SK-N-DZ (cell line): Measurements from ENCODE around the gene GCNA.

Source experiments
- DNase-seq: peaks from one replicate; pipeline ENCODE4 v3.0.0-alpha.2; 2015; ENCODE audit warnings: low spot score

The GCNA gene

DNA sequence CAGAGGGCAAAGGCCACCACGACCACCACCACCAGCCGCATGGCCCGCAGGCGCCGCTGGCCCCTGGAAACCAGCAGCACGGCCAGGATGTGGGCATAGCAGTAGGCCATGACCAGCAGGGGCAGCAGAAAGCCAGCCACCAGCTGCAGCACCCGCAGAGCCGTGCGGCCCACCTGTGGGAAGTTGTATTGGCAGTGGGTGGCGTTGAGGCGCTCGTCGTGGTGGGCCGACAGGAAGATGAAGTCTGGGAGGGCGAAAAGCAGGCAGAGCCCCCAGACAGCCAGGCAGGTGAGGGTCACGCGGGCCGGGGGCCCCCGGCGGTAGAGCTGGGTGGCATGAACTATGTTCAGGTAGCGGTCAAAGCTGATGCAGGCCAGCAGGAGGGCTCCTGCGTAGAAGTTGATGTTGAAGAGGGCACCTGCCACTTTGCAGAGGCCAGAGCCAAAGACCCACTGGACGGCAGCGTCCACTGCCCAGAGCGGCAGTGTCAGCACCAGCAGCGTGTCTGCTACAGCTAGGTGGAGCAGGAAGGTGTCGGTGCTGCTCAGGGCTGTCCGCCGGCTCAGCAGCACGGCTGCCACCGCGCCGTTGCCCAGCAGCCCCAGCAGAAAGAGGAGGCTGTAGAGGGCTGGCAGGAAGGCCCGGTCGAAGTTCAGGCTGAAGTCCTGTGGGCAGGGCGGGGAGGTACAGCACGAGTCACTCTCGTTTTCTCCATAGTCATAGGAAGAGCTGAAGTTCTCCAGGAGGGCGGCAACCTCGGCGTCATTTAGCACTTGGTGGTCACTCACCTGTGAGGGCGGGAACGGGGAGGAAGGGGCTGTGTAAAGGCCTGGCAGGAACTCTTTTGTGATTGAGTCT is 38.7 kb downstream of the GCNA start:
- DNase-seq: no peak

DNA sequence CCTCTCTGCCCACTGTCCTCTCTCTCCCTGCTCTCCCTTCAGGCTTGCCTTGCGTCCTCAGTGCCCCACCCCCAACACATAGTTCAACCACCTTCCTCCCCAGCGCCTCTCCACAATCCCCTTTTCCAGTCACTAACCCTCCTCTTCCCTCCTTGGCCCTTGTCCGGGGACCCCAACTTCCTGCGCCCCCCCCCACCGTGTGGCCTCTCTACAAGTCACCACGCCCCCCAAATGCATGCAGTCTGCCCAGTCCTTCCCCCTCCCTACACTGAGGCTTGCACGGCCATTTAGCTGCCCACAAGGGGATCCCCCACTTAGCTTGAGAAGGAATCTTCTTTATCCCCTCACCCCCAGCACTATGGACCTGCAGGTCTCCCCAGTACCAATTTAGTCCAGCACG is 39.5 kb downstream of the GCNA start:
- no peak for DNase-seq

DNA sequence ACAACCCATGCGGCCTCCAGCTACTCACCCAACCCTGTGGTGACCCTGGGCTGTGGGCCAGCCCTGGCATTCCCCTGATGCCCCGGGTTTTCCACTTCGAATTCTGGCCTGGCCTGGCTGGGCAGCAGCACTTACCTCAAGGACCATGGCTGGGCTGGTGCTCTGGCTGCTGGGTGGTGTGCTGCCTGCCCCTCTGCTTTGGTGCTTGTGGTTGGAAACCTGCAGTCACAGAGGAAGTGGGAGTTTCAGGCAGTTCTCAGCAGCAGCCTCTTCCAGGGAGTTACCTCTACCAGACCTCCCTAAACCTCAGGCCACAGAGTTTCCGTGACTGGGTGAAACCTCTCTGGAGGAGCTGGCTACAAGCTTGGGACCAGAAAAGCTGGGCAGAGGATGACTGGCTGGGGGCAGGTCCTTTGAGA is 40.1 kb downstream of the GCNA start, which contains the start of gene CXCR3:
Gene CXCR3 (minus strand): TSS at position 209 of the 419 bp plus-strand sequence. CDS start 62 bp downstream, at position 147.
- DNase-seq: no peak

DNA sequence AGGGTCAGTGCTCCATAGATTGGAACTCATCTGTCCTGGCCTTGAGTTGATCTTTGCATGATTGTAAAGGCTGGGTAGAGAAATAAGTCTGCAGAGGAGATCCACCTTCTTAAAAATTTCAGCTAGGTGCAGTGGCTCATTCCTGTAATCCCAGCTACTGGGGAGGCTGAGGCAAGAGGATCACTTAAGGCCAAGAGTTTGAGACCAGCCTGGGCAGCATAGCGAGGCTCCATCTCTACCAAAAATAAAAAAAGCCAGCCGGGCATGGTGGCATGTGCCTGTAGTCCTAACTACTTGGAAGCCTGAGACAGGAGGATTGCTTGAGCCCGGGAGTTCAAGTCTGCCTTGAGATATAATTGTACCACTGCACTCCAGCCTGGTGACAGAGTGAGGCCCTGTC is 40.5 kb downstream of the GCNA start:
- no peak for DNase-seq

DNA sequence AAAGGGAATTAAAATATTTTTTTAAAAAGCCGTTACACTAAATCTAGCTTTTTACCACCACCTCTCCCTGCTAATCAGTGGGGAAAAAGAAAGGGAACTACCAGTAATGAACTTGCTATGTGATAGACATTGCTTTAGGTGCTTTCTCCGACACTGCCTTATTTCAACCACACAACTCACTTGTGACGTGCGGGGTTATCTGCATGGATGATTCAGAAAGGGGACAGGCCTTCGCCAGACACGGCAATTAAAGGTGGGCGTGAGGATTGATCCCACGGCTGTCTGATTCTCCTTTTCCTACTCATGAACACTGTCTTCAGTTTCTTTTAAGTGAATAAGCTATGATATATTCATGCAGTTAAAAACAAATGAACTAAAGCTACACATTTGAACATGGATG is 41.0 kb downstream of the GCNA start:
- no peak for DNase-seq

DNA sequence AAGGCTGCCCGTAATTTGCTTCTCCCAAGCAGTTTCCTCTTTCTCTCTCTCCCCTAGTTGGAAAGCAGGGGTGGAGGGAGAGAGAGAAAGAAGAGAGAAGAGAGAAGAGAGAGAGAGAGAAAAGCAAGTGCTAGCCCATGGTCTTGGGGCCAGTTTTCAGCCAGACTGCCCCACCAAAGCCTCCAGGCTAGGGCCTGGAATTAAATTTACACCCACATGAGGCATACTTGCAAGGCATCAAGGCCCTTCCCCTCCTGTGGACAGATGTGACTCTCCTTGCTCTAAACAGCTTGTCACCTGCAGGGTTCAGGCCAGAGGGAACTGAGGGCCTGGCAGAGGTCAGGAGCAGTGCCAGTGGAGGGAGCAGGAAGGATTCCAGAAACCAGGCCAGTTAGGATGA is 41.7 kb downstream of the GCNA start:
- no peak for DNase-seq

DNA sequence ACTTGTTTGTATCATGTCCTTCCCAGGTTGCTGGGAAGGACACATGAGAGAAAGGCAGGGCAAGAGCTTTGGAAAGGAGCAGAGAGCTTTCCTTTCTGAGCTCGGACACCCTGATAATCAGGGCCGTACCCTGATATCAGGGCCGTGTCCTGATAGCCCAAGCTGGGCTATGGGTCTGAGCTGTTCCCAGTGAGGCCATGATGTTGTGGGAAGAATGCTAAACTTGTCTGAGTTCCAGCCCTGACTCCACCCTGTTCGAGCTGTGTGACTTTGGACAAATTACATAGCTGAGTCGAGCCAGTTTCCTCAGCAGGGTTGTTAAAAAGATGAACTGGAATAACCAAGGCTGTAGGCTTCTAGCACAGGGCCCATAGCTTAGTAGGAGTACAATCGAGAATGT is 43.4 kb downstream of the GCNA start:
- DNase-seq: no peak

DNA sequence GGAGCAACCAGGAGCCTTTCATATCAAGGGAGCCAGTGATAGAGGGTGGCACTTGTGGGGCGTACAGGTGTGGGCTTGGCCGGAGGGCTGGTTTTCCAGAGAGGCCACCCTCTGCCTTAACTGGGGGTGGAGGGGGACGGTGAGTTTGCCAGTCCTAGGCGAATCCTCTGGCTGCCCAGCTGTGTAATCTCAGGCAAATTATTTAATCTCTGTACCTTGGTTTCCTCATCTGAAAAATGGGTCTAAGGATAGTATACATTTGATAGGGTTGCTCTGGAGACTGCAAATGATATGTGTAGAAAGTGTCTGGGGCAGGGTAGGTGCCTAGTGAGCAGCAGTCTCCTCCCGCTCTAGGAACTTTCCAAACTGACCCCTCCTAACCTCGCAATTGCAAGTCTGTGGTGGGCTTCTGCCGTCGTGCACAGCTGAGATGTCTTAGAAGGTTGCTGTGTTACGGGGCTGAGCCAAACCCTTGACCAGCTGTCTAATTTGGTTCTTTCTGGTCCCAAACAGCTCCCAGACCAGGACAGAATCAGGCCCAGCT is 43.9 kb downstream of the GCNA start:
- no peak for DNase-seq

DNA sequence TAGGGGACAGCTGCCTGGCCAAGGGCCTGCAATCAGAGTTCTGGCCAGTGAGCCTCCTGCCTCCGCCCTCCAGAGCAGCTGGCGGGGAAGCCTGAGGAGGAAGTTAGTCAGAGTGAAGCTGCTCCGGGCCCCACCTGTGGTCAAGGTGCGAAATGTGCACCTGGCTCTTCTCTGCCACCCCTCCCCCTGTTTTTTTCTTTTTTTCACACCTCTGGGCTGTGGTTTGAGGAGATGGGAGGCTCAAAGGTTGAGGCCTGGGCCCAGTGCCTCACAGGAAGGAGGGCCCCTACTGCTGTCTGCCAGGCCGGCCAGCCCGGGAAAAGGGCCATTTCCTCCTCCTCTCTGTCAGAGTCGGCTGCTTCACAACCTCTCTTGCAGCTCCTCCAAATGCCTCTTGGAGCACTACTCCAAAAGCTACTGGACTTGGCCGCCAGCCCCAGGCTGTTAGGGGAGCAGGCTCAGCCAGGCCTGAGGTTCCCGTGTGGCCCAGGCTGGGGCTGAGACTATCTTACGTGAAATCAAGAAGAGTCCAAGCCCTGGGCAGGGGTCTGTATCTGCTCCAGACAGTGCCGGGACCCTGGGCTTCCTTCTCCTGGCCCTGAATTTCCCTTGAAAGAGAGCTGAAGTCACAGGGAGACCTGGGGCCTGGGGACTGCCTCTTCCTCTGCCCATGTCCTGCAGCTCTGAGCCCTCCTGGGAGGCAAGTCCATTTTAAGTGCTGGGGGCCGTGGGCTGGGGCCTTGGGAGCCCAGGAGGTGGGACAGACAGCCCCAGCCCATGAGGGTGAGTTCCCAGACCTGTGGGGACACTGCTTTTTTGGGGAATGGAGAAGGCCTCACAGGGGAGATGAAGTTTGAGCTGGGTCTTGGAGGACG is 44.6 kb downstream of the GCNA start:
- DNase-seq: peak; percentile 61

DNA sequence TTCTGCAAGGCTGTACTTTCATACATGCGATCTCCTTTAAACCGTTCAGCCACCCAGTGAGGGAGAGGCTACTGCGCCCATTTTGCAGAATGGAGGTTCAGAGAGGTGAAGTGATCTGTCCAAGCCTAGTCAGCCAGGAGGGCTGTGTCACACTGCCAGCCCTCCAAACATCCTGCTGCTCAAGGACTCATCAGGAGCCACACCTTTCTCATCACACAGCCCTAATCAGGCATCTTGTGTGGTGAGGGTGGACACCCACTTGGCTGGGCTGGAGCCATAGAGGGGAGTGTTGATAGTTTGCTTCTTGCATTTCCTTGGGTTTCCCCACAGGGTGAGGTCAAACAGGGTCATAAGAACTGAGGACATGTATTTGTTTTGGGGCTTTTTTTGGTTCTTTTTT is 45.5 kb downstream of the GCNA start:
- no peak for DNase-seq

DNA sequence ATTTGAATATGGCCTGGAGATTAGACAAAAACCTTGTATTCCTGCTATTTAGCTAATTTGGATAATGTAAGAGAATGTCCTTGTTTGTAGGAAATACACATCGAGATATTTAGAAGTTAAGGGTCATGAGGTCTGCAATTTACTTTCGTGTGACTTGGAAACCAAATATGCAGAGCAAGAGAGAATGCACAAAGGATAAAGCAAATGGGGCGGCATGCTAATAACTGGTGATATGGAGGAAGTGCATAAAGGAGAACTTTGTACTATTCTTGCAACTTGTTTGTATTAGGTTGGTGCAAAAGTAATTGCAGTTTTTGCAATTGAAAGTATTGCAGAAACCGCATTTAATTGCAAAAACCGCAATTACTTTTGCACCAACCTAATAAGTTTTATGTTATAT is 47.2 kb downstream of the GCNA start:
- no peak for DNase-seq

DNA sequence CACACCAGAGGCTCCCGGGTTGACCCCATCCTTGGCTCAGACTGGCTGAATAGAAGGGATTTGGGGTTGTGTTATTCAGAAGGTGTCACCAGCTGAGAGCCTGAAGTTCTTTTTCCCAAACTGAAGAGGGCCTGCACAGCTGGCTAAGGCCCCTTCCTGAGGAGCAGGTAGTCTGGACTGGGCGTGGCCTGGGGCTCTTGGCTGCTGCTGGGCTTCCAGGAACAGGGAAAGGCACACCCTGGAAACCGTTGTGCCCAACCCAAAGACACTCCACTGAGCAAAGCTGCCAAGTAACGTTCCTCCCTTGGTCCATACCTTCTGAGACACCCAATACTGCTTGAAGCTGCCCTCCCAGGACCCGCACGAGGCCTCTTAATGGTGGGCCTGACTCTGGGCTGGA is 48.3 kb downstream of the GCNA start:
- no peak for DNase-seq

DNA sequence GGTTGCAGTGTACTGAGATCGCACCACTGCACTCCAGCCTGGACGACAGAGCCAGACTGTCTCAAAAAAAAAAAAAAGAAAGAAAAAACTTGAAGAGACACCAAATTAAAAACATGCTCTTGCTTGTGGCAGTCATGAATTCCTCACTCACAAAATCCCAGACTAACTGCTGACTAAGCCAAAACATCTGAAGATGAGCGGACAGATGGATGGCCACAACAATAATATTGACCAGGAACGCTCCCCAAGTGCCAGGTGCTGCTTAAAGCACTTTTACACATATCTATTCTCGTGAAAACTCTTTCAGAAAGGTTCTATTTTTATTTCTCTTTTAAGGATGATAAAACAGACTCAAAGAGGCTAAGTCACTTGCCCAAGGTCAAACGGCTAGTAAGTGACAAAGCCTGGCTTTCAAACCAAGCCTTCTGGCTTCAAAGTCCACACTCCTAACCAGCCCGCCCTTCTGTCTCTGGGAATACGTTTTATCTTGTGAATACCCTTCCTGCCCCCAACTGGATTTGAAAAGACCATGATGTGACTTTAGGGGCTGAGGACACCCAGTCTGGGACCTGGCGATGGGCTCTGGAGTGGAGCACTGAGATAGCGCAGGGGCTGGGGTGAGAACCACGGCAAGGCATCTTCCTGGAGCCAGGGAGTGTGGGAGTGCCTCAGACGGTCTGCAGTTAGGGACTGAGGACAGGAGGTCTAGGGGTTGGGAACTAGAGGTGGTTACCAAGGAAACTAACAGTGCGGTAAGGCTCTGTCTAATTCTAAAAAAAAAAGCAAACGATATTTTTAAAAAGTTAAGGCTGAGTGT is 49.6 kb downstream of the GCNA start:
- DNase-seq: no peak

DNA sequence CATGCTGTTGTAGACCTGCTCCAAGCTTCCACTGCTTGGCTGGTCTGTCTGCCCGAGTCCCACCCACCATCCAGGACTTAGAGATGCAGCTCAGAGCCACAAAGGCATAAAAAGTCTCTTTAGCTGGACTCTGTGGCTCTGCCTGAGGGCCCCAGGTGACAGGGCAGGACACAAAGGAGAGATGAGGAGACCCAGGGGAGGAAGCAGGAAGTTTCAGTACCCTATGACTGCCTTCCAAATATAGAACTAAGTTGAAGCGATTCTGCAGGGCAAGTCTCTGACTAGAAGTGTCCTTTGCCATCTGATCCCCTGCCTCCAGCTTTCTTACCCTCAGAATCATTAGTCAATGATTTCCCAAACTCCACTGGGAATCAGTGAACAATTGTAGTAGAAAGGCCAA is 51.2 kb downstream of the GCNA start:
- no peak for DNase-seq

DNA sequence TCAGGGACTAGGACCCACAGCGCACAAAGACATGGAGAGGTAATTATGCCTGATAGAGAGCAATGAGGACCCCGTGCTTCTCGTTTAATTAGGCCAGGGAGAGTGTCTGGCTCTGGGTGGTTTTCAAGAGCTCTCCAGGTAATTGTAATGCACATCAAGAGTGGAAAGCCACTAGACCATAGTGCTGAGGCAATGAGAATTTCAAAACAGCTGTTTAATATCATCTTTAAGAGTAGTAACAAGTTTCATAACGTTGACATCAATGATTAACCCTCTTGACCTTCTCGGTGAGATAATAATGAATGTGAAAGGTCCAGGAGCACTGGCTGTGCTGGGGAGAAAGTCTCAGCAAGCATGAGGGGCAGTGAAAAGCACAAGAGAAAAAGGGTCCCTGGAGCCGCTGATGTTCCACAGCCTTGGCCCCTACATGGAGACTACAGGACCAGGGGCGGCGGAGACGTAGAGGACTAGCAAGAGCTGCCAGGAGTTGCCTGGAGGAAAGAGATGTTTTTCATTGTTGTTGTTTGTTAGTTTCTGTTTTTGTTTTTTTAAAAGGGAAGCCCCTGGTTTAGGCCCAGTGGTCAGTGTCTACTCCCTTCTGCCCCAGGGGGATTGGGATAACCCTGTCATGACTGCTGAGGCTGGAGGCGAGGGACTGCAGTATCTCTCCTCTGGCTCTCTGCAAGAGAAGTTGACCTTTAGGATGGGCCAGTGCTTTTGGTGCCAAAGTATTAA is 54.9 kb downstream of the GCNA start:
- DNase-seq: no peak

DNA sequence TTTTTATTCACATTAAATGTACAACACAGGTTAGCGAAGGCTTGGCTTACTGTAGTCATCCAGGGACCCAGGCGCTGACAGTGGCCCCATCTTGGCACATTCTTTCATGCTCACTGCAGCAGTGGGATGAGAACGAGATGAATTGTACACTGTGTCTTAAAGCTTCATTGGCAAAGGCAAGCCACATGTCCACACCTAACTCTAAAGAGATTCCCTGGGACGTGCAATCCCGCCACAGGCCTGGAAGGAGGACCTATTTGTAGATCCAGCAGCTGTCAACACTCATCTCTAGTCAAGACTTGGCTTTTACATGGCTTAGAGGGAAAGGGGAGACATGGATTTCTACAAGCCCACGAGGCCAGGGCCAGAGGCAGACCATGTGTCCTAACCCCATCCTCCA is 56.1 kb downstream of the GCNA start:
- no peak for DNase-seq

DNA sequence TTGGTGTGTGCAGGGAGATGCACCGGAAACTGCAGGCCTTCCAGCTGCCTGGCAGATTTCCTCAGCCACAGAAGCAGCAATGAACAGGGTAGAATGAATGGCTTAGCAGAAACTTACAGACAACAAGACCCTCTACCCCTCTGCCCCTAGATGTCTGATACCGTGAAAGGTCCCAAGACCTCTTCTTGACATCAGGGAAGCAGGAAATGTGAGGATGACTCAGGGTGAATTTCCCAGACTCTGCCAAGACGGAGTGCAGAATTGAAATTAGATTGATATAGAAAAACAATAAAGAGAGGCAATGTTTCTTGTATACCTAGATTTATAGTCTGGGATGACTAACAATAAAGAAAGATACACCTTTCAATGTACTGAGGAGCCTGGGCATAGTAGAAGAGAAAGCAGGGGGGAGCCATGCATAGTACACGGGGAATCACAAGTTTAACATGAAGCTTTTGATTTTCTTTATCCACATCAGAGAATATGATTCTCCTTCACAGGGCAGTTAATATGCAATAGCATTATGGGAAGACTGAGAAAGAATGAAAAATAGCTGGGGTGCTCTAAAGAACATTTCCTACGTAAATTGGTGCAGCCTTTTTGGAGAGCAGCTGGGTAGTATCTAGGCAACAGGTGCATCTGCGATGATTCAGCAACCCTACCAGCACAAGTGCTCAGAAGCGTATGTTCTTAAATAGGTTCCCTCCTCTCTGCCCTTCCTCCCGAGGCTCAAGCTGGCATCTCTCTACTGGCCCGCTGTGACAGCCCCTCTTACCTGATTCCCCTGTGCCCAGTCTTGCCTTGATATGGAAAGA is 58.4 kb downstream of the GCNA start:
- no peak for DNase-seq

DNA sequence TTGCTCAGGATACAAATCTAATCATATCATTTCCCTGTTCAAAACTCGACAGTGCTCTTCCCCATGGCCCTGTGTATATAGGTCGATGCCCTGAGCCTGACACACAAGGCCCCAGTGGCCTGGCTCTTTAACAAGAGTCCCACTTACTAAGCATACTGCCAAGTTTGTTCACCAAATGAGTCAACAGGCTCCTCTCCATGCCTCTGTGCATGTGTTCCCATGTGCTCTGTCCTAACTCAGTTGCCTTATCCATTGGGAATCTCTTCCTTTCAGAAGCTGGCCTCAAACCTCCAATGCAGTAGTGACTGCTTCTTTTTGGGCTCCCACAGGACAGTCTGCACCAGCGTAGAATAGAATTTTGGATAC is 59.0 kb downstream of the GCNA start:
- no peak for DNase-seq

DNA sequence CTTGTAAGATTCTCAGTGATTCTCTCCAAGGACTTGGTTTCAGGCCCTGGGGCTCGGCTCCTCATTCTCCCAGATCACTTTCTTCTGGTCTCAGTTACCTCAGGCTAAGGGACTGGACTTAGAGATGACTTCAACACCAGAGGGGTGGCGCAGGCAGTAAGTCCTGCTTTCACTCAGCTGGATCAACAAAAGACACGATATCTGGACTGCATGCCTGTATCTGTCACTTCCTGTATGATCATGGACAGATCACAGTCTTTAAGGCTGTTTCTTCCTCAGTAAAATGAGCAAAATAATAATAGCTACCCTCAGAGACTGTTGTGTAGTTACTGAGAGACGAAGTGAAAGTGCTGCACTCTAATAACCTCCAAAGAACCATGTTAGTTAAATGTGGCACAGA is 59.6 kb downstream of the GCNA start:
- DNase-seq: no peak

DNA sequence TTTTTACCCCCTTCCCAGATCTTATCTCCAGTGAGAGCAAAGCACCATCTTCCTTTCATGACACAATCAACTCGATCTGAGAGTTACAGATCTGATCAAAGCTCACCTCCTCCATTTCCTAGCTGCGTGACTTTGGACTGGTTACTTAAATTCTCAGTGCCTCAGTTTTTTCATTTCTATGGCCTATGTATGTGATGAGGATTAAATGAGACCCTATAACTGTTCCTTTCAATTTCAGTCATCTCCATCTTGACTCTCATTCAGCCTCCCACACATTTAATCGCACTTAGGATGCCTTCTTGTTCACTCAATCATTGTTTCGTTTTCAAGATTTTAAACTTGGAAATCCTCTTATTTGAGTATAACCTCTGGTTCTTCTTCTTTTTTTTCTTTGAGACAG is 60.2 kb downstream of the GCNA start:
- no peak for DNase-seq
